HG02938 (cell line): Measurements from ENCODE around the gene NLGN4X.

Experiments
- ATAC-seq: cut with Tn5 transposase; IDR thresholded peaks from one replicate; pipeline ENCODE4 v1.9.1; 2021; ENCODE audit warnings: mild to moderate bottlenecking, moderate library complexity; ENCODE audit not compliant: unreplicated experiment

NLGN4X gene

GRCh38 chrX:5876984-5877596 lies 351.6 kb downstream of the NLGN4X start:
- no peak for ATAC-seq

- ATAC-seq = no peak
Measured at GRCh38 chrX:5870238-5870637, 358.4 kb downstream of the NLGN4X start.

- ATAC-seq = no peak
Measured at GRCh38 chrX:5869786-5870185, 358.9 kb downstream of the NLGN4X start.

GRCh38 chrX:5867778-5868177 lies 360.9 kb downstream of the NLGN4X start:
- no peak for ATAC-seq

GRCh38 chrX:5857232-5857631 lies 371.4 kb downstream of the NLGN4X start:
- no peak for ATAC-seq

- ATAC-seq = no peak
Measured at GRCh38 chrX:5852941-5853340, 375.7 kb downstream of the NLGN4X start.

GRCh38 chrX:5842601-5843000 lies 386.1 kb downstream of the NLGN4X start:
- ATAC-seq = no peak
